ENCODE measurements around the gene TENT4B.

DNA sequence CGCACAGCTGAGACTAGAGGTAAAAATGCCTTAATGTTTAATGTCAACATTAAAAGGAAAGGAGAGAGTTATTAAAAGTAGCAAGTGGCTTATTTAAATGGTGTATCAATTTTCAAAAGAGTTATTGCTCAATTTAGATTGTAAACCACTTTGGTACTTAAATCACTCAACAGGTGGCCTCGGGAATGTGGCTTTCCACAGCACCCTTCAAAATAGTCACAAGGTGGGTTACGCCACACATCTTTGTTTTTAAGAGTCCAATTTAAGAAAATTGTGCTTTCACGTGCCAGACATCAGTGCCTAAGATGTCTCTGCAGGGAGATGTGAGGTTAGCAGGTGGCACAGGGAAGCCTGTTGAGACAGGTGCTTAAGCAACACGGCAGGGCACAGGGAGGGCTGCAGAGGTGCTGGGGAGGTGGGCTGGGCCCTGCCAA lies 85.8 kb downstream of the TENT4B start:
- TF ChIP-seq EZH2phosphoT487 (IDR thresholded peaks at IDR 0.05): no peak
- TF ChIP-seq, protein P1, sequence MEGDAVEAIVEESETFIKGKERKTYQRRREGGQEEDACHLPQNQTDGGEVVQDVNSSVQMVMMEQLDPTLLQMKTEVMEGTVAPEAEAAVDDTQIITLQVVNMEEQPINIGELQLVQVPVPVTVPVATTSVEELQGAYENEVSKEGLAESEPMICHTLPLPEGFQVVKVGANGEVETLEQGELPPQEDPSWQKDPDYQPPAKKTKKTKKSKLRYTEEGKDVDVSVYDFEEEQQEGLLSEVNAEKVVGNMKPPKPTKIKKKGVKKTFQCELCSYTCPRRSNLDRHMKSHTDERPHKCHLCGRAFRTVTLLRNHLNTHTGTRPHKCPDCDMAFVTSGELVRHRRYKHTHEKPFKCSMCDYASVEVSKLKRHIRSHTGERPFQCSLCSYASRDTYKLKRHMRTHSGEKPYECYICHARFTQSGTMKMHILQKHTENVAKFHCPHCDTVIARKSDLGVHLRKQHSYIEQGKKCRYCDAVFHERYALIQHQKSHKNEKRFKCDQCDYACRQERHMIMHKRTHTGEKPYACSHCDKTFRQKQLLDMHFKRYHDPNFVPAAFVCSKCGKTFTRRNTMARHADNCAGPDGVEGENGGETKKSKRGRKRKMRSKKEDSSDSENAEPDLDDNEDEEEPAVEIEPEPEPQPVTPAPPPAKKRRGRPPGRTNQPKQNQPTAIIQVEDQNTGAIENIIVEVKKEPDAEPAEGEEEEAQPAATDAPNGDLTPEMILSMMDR (IDR thresholded peaks at IDR 0.05): no peak
- TF ChIP-seq EZH2 (IDR thresholded peaks at IDR 0.05): no peak

All from neural progenitor cell (in vitro differentiated cells).